ENCODE data around the gene CAVIN1. TPM values are rescaled to one million over a fixed set of nuclear protein-coding genes. Genes with fewer than 3 reads are reported as not detected.

The CAVIN1 gene
- total and polyA plus RNA-seq, 10 donors: 25.3 to 224 (median 131) TPM

DNA sequence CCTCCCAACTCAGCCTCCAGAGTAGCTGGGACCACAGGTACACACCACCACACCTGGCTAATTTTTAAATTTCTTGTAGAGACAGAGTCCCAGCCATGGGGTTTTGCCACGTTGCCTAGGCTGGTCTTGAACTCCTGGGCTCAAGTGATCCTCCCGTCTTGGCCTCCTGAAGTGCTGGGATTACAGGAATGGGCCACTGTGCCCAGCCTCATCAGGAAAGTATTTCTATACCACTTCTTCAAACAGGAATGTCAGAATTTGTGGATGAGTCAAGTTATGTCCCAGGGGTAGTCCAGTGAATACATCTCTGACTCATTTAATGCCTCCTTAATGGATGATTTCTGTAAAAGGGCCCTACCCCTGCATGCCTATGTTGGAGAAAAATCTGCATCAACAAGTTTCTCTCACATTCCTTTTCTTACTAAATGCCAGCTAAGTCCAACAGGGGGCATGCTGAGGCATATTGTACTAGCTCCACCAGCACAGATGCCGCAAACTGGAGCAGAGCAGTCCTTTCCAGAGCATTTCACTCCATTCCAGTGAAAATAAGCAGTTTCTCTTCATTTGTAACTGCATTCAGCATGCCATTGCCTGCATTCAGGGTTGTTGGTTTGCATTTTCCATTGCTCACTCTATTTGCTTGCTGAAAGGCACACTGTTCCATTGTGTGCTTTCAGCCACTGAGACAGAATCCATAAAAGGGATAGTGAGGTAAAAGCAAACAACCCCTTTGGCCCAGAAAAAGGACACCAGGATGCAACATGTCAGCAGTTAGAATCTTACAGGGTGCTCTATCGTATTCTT lies 5.3 kb upstream of the CAVIN1 start:
- H3K9me3 ChIP-seq: no peaks in the 10 kb centered on the region
- peaks cover 0 to 24% (median 4%) of the 10 kb centered on the region in 7 donors for H3K27me3 ChIP-seq (replicated peaks in 1 of 7)
- intact Hi-C loops (cut with DNase I; ENCODE audit: low total_unique reads): no loop called here
- no peaks in the 10 kb centered on the region for H3K36me3 ChIP-seq
- TF ChIP-seq, protein P1, sequence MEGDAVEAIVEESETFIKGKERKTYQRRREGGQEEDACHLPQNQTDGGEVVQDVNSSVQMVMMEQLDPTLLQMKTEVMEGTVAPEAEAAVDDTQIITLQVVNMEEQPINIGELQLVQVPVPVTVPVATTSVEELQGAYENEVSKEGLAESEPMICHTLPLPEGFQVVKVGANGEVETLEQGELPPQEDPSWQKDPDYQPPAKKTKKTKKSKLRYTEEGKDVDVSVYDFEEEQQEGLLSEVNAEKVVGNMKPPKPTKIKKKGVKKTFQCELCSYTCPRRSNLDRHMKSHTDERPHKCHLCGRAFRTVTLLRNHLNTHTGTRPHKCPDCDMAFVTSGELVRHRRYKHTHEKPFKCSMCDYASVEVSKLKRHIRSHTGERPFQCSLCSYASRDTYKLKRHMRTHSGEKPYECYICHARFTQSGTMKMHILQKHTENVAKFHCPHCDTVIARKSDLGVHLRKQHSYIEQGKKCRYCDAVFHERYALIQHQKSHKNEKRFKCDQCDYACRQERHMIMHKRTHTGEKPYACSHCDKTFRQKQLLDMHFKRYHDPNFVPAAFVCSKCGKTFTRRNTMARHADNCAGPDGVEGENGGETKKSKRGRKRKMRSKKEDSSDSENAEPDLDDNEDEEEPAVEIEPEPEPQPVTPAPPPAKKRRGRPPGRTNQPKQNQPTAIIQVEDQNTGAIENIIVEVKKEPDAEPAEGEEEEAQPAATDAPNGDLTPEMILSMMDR (IDR thresholded peaks at IDR 0.05 in 8 of 11, conservative IDR thresholded peaks at IDR 0.05 in 3 of 11): peak; percentile 52 to 86 (median 73)
- TF ChIP-seq POLR2AphosphoS5 (IDR thresholded peaks at IDR 0.05) (peak in 1 of 3 donors; percentile 58), POLR2A (IDR thresholded peaks at IDR 0.05) (no peak)
- H3K4me1 ChIP-seq: peaks cover 0 to 47% (median 17%) of the 10 kb centered on the region in 6 donors
- H3K27ac ChIP-seq: peak overlapping the region in 2 of 8 donors; percentile 14 to 30
- WGBS, 5 donors: 37 to 60% (median 49%) methylated on average over 4 of the region's 4 CpGs
- no peak for DNase-seq
- no peak overlapping the region for H3K4me3 ChIP-seq

DNA sequence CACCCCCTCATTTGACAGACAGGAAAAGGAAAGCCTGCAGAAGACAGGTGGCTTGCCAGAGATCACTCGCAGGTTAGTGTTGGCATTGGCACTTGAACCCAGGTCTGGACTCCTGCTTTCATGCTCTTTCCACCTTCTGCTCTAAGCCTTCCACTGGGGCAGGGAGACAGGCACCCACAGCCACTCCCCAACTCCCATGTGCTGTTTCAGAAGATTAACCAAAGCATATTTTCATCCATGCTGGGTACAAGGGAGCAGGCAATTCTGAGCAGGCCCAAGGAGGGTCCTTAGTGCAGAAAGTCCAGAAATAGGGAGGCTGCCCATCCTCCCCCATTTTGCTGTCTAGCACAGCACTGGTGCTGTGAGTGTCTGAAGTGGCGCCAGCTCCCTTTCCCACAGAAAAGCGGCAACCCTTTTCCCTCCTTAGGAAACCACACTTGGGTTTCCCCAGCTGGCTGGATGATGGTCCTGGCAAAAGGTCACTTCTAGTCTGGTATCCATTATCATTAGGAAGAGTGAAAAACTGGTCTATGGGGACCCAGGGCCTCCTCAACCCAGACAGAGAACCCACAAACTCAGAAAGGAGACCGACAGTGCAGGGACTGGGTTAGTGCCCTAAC lies 2.0 kb upstream of the CAVIN1 start:
- Histone ChIP-seq H3K4me1 (peaks cover 0 to 63% (median 37%) of the 10 kb centered on the region in 6 donors), H3K9me3 (no peaks in the 10 kb centered on the region), H3K27me3 (replicated peaks in 1 of 7) (peaks cover 0 to 48% (median 28%) of the 10 kb centered on the region in 7 donors), H3K27ac (peak overlapping the region in 1 of 8 donors; percentile 54), H3K36me3 (no peaks in the 10 kb centered on the region), H3K4me3 (no peak overlapping the region)
- intact Hi-C loops (cut with DNase I; ENCODE audit: low total_unique reads): no loop called here
- no peak for DNase-seq
- 67 to 79% (median 75%) methylated on average over 4 of the region's 4 CpGs for WGBS, 5 donors
- no peak for TF ChIP-seq POLR2A (IDR thresholded peaks at IDR 0.05)
- TF ChIP-seq, protein P1 (IDR thresholded peaks at IDR 0.05 in 8 of 11, conservative IDR thresholded peaks at IDR 0.05 in 3 of 11): no peak

DNA sequence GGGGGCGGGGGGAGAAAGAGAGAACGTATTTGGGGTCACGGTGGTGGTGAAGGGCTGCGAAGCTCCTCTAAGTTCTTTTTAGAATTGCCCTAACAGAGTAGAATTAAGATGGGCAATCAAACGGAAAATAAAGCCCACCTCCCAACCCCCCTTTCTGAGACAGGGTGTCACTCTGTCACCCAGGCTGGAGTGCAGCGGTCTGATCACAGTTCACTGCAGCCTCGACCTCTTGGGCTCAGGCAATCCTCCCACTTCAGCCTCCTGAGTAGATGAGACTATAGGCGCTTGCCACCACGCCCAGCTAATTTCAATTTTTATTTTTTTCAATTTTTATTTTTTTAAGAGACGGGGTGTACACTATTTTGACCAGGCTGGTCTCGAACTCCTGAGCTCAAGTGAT lies 710 bp upstream of the CAVIN1 start:
- no peaks in the 10 kb centered on the region for H3K9me3 ChIP-seq
- peaks cover 0 to 48% (median 28%) of the 10 kb centered on the region in 7 donors for H3K27me3 ChIP-seq (replicated peaks in 1 of 7)
- WGBS, 5 donors: 71 to 81% (median 74%) methylated on average over 11 of the region's 11 CpGs
- TF ChIP-seq POLR2A (IDR thresholded peaks at IDR 0.05) (no peak), POLR2AphosphoS5 (IDR thresholded peaks at IDR 0.05) (no peak)
- TF ChIP-seq, protein P1 (IDR thresholded peaks at IDR 0.05 in 8 of 11, conservative IDR thresholded peaks at IDR 0.05 in 3 of 11): no peak
- peak overlapping the region in 3 of 8 donors; percentile 67 to 86 (median 75) for H3K4me3 ChIP-seq
- peak overlapping the region; percentile 42 to 95 (median 90) for H3K27ac ChIP-seq
- DNase-seq: no peak
- H3K4me1 ChIP-seq: peaks cover 0 to 73% (median 44%) of the 10 kb centered on the region in 6 donors
- no peaks in the 10 kb centered on the region for H3K36me3 ChIP-seq
- intact Hi-C loops (cut with DNase I; ENCODE audit: low total_unique reads): no loop called here
